Eye (tissue), 1 donor: ENCODE results near the gene PLEKHD1.

Experiments used
- DNase-seq: peaks from one replicate; pipeline ENCODE4 v3.0.0-alpha.2; 2015

PLEKHD1 gene

GRCh38 chr14:69522026-69522425 lies 37.5 kb downstream of the PLEKHD1 start:
- no peak for DNase-seq

GRCh38 chr14:69525896-69526295 lies 41.4 kb downstream of the PLEKHD1 start:
- DNase-seq: no peak

GRCh38 chr14:69527635-69528034 lies 43.1 kb downstream of the PLEKHD1 start:
- no peak for DNase-seq

GRCh38 chr14:69528143-69528542 lies 43.6 kb downstream of the PLEKHD1 start:
- no peak for DNase-seq

GRCh38 chr14:69528930-69529329 lies 44.4 kb downstream of the PLEKHD1 start:
- DNase-seq: no peak

GRCh38 chr14:69529563-69529962 lies 45.0 kb downstream of the PLEKHD1 start:
- DNase-seq: no peak

GRCh38 chr14:69530095-69530494 lies 45.6 kb downstream of the PLEKHD1 start:
- DNase-seq: no peak

GRCh38 chr14:69531135-69531534 lies 46.6 kb downstream of the PLEKHD1 start:
- DNase-seq: peak; percentile 53

GRCh38 chr14:69532561-69533340 lies 48.2 kb downstream of the PLEKHD1 start:
- no peak for DNase-seq

- peak; percentile 83 for DNase-seq
Measured at GRCh38 chr14:69535230-69535848, 50.8 kb downstream of the PLEKHD1 start.

- DNase-seq: no peak
Measured at GRCh38 chr14:69536971-69537370, 52.4 kb downstream of the PLEKHD1 start.

GRCh38 chr14:69537900-69538299 lies 53.4 kb downstream of the PLEKHD1 start:
- no peak for DNase-seq

GRCh38 chr14:69538766-69539165 lies 54.2 kb downstream of the PLEKHD1 start:
- no peak for DNase-seq

GRCh38 chr14:69539631-69540410 lies 55.3 kb downstream of the PLEKHD1 start:
- no peak for DNase-seq

GRCh38 chr14:69540654-69541335 lies 56.3 kb downstream of the PLEKHD1 start:
- DNase-seq: no peak

GRCh38 chr14:69542311-69542710 lies 57.8 kb downstream of the PLEKHD1 start:
- DNase-seq: no peak

- DNase-seq: peak; percentile 85
Measured at GRCh38 chr14:69543341-69544115, 59.0 kb downstream of the PLEKHD1 start.

GRCh38 chr14:69547701-69548348 lies 63.3 kb downstream of the PLEKHD1 start:
- DNase-seq: peak; percentile 92

GRCh38 chr14:69548566-69548965 lies 64.0 kb downstream of the PLEKHD1 start:
- no peak for DNase-seq

- peak; percentile 21 for DNase-seq
Measured at GRCh38 chr14:69551511-69551910, 67.0 kb downstream of the PLEKHD1 start.

GRCh38 chr14:69553252-69553651 lies 68.7 kb downstream of the PLEKHD1 start:
- DNase-seq: peak; percentile 24

- peak; percentile 40 for DNase-seq
Measured at GRCh38 chr14:69554500-69554899, 70.0 kb downstream of the PLEKHD1 start.
